Ascending aorta (tissue), 2 donors: Measurements from ENCODE around the gene GRID2IP. TPM values are rescaled to one million over a fixed set of nuclear protein-coding genes. Genes with fewer than 3 reads are reported as not detected.

Experiments
- DNase-seq, 2 donors: peaks; one replicate each; pipeline ENCODE4 v3.0.0-alpha.2; 2019; ENCODE audit warnings: low spot score in 2 of 2
- H3K27ac ChIP-seq, 2 donors: fragments of 200-600 bp; sonication (generic); one replicate each; pipeline ENCODE4 v1.5.1; 2016 to 2017; ENCODE audit warnings: mild to moderate bottlenecking in 1 of 2
- H3K27me3 ChIP-seq: fragments of 200-600 bp; sonication (generic); one replicate; pipeline ENCODE4 v1.5.1; 2017
- H3K36me3 ChIP-seq, 2 donors: fragments of 200-600 bp; sonication (generic); one replicate each; pipeline ENCODE4 v1.5.1; 2016
- H3K4me1 ChIP-seq, 2 donors: fragments of 200-600 bp; sonication (generic); one replicate each; pipeline ENCODE4 v1.5.1; 2016 to 2017; ENCODE audit warnings: mild to moderate bottlenecking in 1 of 2
- H3K4me3 ChIP-seq, 2 donors: fragments of 200-600 bp; sonication (generic); one replicate each; pipeline ENCODE4 v1.5.1; 2016 to 2017; ENCODE audit warnings: mild to moderate bottlenecking in 1 of 2
- H3K9me3 ChIP-seq, 2 donors: fragments of 200-600 bp; sonication (generic); one replicate each; pipeline ENCODE4 v1.5.1; 2016
- intact Hi-C: fragments of 100-400 bp; cut with DNase I; formaldehyde crosslinking; loops from one replicate; pipeline ENCODE4 v1.15.1; 2023
- total RNA-seq: library from RNA; depleted of rRNA; stranded (reverse); fragments of >200 nt; gene quantifications from one replicate; pipeline ENCODE4 v1.1.0, GENCODE V29; 2016
- TF ChIP-seq, protein P1 (sequence below), 3 experiments: fragments of 200-600 bp in 2 of 3; fragments of 450-650 bp in 1 of 3; sonication (generic) in 2 of 3; IDR thresholded peaks; one replicate each; pipeline ENCODE4 v1.5.1; 2016 to 2019; ENCODE audit warnings: antibody characterized with exemption in 3 of 3, mild to moderate bottlenecking in 1 of 3, moderate library complexity in 1 of 3

GRID2IP gene
- total RNA-seq, 1 donor from 2014 or later = not detected

- H3K9me3 ChIP-seq = no peaks in the 10 kb centered on the region
- H3K4me3 ChIP-seq = no peak overlapping the region
- H3K36me3 ChIP-seq = no peaks in the 10 kb centered on the region
- no peaks in the 10 kb centered on the region for H3K4me1 ChIP-seq
- intact Hi-C loops = no loop called here
- DNase-seq = no peak
- TF ChIP-seq, protein P1, sequence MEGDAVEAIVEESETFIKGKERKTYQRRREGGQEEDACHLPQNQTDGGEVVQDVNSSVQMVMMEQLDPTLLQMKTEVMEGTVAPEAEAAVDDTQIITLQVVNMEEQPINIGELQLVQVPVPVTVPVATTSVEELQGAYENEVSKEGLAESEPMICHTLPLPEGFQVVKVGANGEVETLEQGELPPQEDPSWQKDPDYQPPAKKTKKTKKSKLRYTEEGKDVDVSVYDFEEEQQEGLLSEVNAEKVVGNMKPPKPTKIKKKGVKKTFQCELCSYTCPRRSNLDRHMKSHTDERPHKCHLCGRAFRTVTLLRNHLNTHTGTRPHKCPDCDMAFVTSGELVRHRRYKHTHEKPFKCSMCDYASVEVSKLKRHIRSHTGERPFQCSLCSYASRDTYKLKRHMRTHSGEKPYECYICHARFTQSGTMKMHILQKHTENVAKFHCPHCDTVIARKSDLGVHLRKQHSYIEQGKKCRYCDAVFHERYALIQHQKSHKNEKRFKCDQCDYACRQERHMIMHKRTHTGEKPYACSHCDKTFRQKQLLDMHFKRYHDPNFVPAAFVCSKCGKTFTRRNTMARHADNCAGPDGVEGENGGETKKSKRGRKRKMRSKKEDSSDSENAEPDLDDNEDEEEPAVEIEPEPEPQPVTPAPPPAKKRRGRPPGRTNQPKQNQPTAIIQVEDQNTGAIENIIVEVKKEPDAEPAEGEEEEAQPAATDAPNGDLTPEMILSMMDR (IDR thresholded peaks at IDR 0.05) = no peak
- H3K27me3 ChIP-seq = no peaks in the 10 kb centered on the region
- H3K27ac ChIP-seq = no peak overlapping the region
These were observed 3.6 kb upstream of the GRID2IP start for GRCh38 chr7:6554848-6555247.

DNA sequence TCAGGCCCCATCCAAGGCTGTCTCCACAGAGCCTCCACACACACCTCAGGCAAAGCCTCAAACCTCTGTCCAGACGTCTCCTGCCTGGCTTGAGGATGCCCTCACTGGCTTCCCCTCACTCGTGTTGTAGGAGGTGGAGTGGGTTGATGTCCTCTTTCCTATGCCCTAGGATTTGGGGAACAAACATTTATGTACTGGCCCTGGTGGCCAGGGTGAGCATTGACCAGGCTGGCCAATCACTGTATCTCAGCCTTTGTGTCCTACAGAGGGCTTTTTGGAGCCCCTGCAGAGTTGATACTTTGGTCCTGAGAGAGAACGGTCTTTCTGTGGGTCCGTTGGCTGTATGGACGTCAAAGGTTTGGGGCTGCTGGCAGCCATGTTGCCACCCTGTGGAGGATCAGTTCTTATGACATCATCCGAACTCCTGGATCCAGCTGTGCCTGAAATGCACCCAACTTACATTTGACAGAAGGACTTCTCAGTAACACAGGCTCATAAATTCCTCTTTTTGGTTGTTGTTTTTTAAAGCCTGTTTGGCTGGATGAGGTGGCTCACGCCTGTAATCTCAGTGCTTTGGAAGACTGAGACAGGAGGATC lies 2.3 kb upstream of the GRID2IP start:
- no peak overlapping the region for H3K27ac ChIP-seq
- TF ChIP-seq, protein P1 (IDR thresholded peaks at IDR 0.05) = no peak
- no peaks in the 10 kb centered on the region for H3K9me3 ChIP-seq
- DNase-seq = no peak
- intact Hi-C loops = no loop called here
- H3K36me3 ChIP-seq = no peaks in the 10 kb centered on the region
- H3K27me3 ChIP-seq = no peaks in the 10 kb centered on the region
- no peaks in the 10 kb centered on the region for H3K4me1 ChIP-seq
- no peak overlapping the region for H3K4me3 ChIP-seq

GRCh38 chr7:6547400-6547799 lies 3.9 kb downstream of the GRID2IP start:
- H3K4me1 ChIP-seq = no peaks in the 10 kb centered on the region
- H3K9me3 ChIP-seq = no peaks in the 10 kb centered on the region
- H3K27me3 ChIP-seq = no peaks in the 10 kb centered on the region
- no peak overlapping the region for H3K4me3 ChIP-seq
- H3K36me3 ChIP-seq = no peaks in the 10 kb centered on the region
- no peak for DNase-seq
- TF ChIP-seq, protein P1 (IDR thresholded peaks at IDR 0.05) = no peak
- H3K27ac ChIP-seq = no peak overlapping the region
- intact Hi-C loops = no loop called here

- intact Hi-C loops = no loop called here
- H3K36me3 ChIP-seq = no peaks in the 10 kb centered on the region
- no peak overlapping the region for H3K4me3 ChIP-seq
- H3K27ac ChIP-seq = no peak overlapping the region
- TF ChIP-seq, protein P1 (IDR thresholded peaks at IDR 0.05) = no peak
- H3K27me3 ChIP-seq = no peaks in the 10 kb centered on the region
- no peak for DNase-seq
- no peaks in the 10 kb centered on the region for H3K4me1 ChIP-seq
- H3K9me3 ChIP-seq = no peaks in the 10 kb centered on the region
These were observed 4.6 kb downstream of the GRID2IP start for GRCh38 chr7:6546498-6547251.

DNA sequence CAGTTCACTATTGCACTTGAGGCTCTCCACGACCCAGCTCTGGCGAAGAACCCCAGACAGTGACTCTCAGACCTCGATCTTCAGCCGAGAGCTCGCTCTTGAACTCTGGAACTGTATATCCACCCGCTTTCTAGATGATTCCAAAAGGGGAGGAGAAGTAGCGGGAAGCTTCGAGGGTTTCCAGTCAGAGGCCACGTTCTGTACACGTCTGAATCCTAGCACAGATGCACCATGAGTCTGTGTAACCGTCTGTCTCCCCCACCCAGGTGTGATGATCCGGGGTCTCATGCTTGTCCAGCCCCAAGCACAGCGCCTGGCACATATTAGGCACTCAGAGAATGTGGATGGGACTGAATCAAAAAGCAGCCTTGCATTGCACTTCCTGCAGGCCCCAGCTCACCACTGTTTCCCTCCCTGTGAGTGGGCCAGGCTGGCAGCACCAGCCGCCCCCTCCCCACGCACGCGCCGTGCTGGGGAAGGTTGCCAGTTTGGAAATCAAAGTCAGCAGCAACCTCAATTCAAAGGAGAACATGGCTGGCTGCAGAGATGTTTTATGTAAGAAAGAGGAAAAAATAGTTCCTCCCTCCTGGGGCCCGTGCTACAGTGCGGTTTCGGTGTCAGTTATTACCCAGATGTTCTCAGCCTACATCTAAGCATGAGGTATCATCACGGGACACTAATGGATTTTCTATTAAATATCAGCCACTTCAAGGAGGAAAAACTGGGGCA lies 5.7 kb downstream of the GRID2IP start:
- TF ChIP-seq, protein P1 (IDR thresholded peaks at IDR 0.05) = no peak
- Histone ChIP-seq H3K27ac (no peak overlapping the region), H3K4me3 (no peak overlapping the region), H3K27me3 (no peaks in the 10 kb centered on the region), H3K4me1 (no peaks in the 10 kb centered on the region), H3K9me3 (no peaks in the 10 kb centered on the region), H3K36me3 (no peaks in the 10 kb centered on the region)
- DNase-seq = no peak
- intact Hi-C loops = no loop called here
